Thymus (tissue), 11 donors: ENCODE results near the gene COX4I1. TPM values are rescaled to one million over a fixed set of nuclear protein-coding genes. Genes with fewer than 3 reads are reported as not detected.

Experiments used
- DNase-seq, 9 donors: peaks; one replicate each; pipeline ENCODE4 v3.0.0-alpha.2; 2013; ENCODE audit warnings: low spot score in 9 of 9, low read depth in 6 of 9, missing footprints in 1 of 9
- H3K27ac ChIP-seq, 2 donors: one replicate each; pipeline ENCODE4 v1.5.1; 2013; ENCODE audit warnings: control low read depth in 1 of 2, low read depth in 1 of 2, low read length in 1 of 2, mild to moderate bottlenecking in 1 of 2, moderate library complexity in 1 of 2
- H3K27me3 ChIP-seq, 2 donors: one replicate each; pipeline ENCODE4 v1.5.1; 2013; ENCODE audit warnings: low read length in 1 of 2; ENCODE audit not compliant: control insufficient read depth in 2 of 2, insufficient read depth in 1 of 2
- H3K36me3 ChIP-seq, 2 donors: one replicate each; pipeline ENCODE4 v1.5.1; 2013; ENCODE audit warnings: low read length in 1 of 2, mild to moderate bottlenecking in 1 of 2, moderate library complexity in 1 of 2; ENCODE audit not compliant: control insufficient read depth in 2 of 2, insufficient read depth in 2 of 2
- H3K4me1 ChIP-seq, 2 donors: one replicate each; pipeline ENCODE4 v1.5.1; 2013; ENCODE audit warnings: low read length in 2 of 2; ENCODE audit not compliant: control insufficient read depth in 2 of 2, insufficient read depth in 2 of 2
- H3K4me3 ChIP-seq, 2 donors: one replicate each; pipeline ENCODE4 v1.5.1; 2013; ENCODE audit warnings: low read length in 2 of 2, control low read depth in 1 of 2, mild to moderate bottlenecking in 1 of 2
- H3K9me3 ChIP-seq, 2 donors: one replicate each; pipeline ENCODE4 v1.5.1; 2013; ENCODE audit warnings: low read length in 1 of 2, mild to moderate bottlenecking in 1 of 2; ENCODE audit not compliant: control insufficient read depth in 2 of 2, insufficient read depth in 1 of 2
- WGBS: extraction: QIAGEN DNeasy Blood & Tissue Kit; methylation state at CpG from one replicate; pipeline ENCODE4 v1.1.7; 2013; 5-methylcytosine and 5-hydroxymethylcytosine counted together
- polyA plus RNA-seq: library from polyadenylated mRNA; stranded (reverse); fragments of 200-250 nt; gene quantifications from one replicate; pipeline ENCODE4 v1.2.3, GENCODE V29; 2013
- total RNA-seq: library from RNA; stranded (reverse); fragments of 120-200 nt; gene quantifications from one replicate; pipeline ENCODE4 v1.2.4, GENCODE V29; 2013
- donor health status: healthy.

Gene COX4I1
- total and polyA plus RNA-seq, 2 donors = 565 to 890 TPM

DNA sequence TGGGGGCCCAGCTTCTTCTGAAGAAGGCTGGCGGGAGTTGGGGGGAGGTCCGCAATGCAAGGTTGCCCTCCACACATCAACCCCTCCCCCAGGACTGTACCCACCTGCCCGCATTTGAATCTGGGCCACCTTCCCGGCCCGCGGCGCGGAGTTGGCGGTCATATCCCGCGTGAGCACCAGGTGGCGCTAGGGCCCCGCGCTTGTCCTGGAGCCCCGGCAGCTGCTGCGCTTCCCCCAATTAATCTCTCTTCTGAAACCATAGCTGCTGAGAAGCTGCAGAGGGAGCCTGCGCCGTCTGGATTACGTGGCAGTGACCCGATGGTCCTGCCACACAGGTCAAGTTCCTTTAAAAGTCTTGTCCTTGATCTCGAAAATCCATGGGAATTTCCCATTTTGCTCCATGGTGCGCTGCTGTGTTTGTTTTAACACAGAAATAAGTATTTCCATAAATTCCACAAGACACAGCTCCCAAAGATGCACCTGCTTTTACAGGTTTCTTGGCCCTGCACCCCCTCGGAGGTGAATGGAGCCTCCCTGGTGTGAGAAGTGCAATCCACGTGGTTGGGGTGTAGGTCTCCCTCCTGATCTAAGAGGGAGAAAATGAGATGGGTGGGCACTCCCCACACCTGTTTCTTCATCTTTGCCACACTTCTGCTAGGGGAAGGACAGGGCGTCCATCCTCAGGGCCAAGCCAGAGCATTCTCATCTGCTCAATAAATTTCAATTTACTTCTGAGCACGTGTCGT lies 22.1 kb downstream of the COX4I1 start:
- WGBS = 18% methylated on average over 27 of the region's 27 CpGs
- H3K27ac ChIP-seq = no peak overlapping the region
- no peaks in the 10 kb centered on the region for H3K36me3 ChIP-seq
- peaks cover 9 to 24% of the 10 kb centered on the region in 2 donors for H3K27me3 ChIP-seq
- peak in 8 of 9 donors; percentile 42 to 78 (median 62) for DNase-seq
- no peak overlapping the region for H3K4me3 ChIP-seq
- H3K4me1 ChIP-seq = peaks cover 0 to 8% of the 10 kb centered on the region in 2 donors
- H3K9me3 ChIP-seq = peaks cover 0 to 2% of the 10 kb centered on the region in 2 donors

DNA sequence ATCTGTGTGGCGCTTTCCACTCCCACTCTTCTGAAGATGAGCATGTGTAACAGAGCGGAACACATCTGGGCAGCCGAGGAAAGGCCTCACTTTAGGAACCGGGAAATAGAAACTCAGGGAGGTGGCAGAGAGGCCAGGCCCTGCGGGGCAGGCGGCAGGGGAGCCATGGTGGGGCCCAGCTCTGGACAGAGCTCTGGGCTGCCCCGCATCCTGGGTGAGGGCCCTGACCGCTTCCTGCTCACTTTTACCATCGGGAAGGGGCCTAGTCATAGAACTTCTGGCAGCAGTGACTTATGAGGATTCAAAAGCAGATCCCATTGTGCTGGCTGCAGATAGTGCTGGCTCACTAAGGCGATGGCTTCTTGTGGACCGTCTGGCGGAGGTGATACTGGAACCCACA lies 22.6 kb downstream of the COX4I1 start:
- DNase-seq = no peak

DNA sequence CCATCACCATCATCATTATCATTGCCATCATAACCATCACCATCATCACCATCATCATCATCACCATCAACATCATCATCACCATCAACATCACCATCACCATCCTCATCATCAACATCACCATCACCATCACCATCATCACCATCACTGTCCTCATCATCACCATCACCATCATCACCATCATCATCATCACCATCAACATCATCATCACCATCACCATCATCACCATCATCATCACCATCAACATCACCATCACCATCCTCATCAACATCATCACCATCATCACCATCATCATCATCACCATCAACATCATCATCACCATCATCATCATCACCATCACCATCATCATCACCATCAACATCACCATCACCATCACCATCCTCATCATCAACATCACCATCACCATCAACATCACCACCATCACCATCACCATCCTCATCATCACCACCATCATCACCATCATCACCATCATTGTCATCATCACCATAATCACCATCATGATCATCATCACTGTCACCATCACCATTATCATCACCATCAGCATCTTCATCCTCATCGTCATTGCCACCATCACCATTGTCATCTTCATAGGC lies 23.9 kb downstream of the COX4I1 start:
- DNase-seq = no peak
- WGBS = 98% methylated on average over 1 of the region's 1 CpG
- no peak overlapping the region for H3K4me3 ChIP-seq
- H3K27ac ChIP-seq = no peak overlapping the region
- H3K36me3 ChIP-seq = no peaks in the 10 kb centered on the region
- H3K9me3 ChIP-seq = peaks cover 0 to 2% of the 10 kb centered on the region in 2 donors
- peaks cover 9 to 29% of the 10 kb centered on the region in 2 donors for H3K27me3 ChIP-seq
- H3K4me1 ChIP-seq = peaks cover 0 to 8% of the 10 kb centered on the region in 2 donors

More for the DNA sequence above, 22.6 kb downstream of the COX4I1 start:
- Histone ChIP-seq H3K4me3 (no peak overlapping the region), H3K36me3 (no peaks in the 10 kb centered on the region), H3K9me3 (peaks cover 0 to 2% of the 10 kb centered on the region in 2 donors), H3K4me1 (peaks cover 0 to 8% of the 10 kb centered on the region in 2 donors), H3K27me3 (peaks cover 9 to 26% of the 10 kb centered on the region in 2 donors), H3K27ac (no peak overlapping the region)
- WGBS = 96% methylated on average over 12 of the region's 12 CpGs

DNA sequence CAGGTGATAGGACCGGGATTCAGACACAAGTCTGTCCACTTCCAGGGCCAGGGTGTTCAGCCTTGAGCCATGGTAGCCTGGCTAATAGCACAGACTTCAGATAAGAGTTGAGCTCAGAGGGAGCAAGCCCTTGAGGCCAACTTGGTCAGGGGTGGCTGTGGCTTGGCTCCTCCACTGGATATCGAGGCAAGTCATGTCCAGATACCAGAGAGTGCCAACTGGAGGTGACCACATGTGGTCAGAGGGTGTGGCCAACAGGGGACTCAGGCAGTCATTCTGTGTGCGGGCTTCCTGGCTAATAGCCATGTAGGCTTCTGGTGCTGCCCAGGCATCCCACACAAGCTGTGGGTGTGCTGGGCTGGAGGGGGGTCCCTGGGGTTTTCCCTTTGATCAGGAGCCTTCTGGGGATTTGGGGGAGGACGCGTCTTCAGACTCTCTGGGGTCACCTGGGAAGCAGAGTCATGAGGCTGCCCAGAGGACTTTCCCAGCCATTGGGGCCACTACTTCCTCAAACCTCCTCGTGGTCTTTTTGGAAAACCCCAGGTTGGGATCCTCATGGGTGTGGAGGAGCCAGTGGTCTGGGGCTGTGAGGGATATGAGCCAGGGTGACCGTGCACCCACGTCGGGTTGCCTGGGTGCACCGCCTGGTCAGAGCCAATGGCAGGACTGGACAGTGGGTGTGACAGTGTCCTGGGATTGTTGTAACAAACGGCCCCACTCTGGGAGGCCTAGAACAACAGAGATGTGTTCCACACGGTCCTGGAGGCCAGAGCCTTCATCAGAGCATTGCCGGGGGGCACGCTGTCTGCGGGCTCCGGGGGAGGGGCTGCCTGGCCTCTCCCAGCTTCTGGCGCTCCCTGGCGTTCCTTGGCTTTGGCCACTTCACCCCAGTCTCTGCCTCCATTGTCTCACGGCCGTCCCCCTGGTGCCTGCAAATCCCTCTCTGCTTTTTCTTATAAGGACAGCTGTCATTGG lies 25.0 kb downstream of the COX4I1 start:
- WGBS = 92% methylated on average over 20 of the region's 20 CpGs
- DNase-seq = no peak
- peaks cover 9 to 34% of the 10 kb centered on the region in 2 donors for H3K27me3 ChIP-seq
- H3K9me3 ChIP-seq = peaks cover 2 to 7% of the 10 kb centered on the region in 2 donors
- no peaks in the 10 kb centered on the region for H3K36me3 ChIP-seq
- no peak overlapping the region for H3K27ac ChIP-seq
- H3K4me3 ChIP-seq = no peak overlapping the region
- H3K4me1 ChIP-seq = peaks cover 0 to 8% of the 10 kb centered on the region in 2 donors

DNA sequence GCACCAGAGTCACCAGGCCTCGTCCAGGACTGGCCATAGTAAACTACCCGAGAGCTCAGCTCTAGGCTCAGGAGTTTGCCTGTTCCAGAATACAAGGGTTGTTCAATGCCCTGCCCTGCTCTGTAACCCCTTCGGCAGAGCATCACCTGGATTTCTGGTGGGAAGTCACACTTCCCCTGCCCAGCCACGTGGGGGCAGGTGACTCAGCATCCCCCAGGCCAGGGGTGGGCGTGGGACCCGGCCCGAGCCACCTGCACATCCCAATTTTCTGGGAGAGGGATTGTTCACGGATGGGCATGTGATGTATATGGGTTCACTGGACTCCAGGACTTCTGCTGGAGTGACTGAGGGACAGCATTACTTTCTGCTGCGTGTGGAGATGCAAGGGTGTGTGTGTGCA lies 25.8 kb downstream of the COX4I1 start:
- no peak overlapping the region for H3K4me3 ChIP-seq
- DNase-seq = no peak
- no peak overlapping the region for H3K27ac ChIP-seq
- H3K36me3 ChIP-seq = no peaks in the 10 kb centered on the region
- H3K4me1 ChIP-seq = peaks cover 0 to 11% of the 10 kb centered on the region in 2 donors
- peaks cover 2 to 7% of the 10 kb centered on the region in 2 donors for H3K9me3 ChIP-seq
- WGBS = 77% methylated on average over 9 of the region's 9 CpGs
- H3K27me3 ChIP-seq = peaks cover 5 to 35% of the 10 kb centered on the region in 2 donors

DNA sequence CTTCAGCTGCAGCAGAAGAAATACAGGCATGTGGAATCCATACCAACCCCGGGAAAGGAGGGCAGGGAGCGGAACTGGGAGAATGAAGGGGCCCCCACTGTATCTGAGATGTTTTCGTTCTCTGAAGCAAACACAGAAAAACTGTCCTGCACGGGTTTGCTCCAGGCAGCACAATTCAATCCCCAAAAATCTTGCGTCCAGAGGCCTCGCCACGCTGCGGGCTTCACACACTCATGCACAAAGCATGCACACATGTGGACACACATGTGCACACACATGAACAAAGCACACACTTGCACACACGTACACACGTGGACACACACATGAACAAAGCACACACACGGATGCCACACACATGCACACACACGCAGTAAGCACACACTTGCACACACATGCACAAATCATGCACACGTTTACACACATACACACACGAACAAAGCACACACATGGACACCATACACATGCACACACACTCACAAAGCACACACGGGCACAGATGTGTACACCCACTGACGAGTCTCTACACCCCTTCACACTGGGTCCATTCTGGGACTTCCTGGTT lies 27.3 kb downstream of the COX4I1 start:
- Histone ChIP-seq H3K36me3 (no peaks in the 10 kb centered on the region), H3K4me3 (no peak overlapping the region), H3K4me1 (peaks cover 0 to 7% of the 10 kb centered on the region in 2 donors), H3K27me3 (peaks cover 2 to 31% of the 10 kb centered on the region in 2 donors), H3K27ac (no peak overlapping the region), H3K9me3 (peaks cover 2 to 7% of the 10 kb centered on the region in 2 donors)
- WGBS = 97% methylated on average over 16 of the region's 16 CpGs
- DNase-seq = no peak

DNA sequence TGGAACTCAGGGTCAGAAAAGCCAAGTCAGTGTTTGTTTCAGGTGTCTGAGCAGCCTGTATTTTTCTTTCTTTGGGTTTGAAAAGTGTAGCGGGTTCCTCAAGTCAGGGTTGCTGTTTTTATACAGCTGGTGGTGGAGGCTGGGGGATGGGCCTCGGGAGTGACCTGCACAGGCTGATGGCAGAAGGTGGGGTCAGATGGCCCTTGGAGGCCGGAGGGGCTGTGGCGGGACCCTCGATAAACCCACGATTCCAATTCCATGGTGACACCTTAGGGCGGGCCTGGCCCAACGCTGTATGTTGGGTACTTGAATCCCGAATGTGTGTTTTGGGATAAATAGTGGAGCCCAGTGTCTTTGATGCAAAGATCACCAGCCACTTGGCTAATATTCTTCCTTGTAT lies 28.7 kb downstream of the COX4I1 start:
- H3K36me3 ChIP-seq = no peaks in the 10 kb centered on the region
- peaks cover 0 to 4% of the 10 kb centered on the region in 2 donors for H3K4me1 ChIP-seq
- WGBS = 97% methylated on average over 9 of the region's 9 CpGs
- DNase-seq = no peak
- peaks cover 2 to 34% of the 10 kb centered on the region in 2 donors for H3K27me3 ChIP-seq
- H3K9me3 ChIP-seq = peaks cover 2 to 12% of the 10 kb centered on the region in 2 donors
- H3K4me3 ChIP-seq = no peak overlapping the region
- no peak overlapping the region for H3K27ac ChIP-seq

DNA sequence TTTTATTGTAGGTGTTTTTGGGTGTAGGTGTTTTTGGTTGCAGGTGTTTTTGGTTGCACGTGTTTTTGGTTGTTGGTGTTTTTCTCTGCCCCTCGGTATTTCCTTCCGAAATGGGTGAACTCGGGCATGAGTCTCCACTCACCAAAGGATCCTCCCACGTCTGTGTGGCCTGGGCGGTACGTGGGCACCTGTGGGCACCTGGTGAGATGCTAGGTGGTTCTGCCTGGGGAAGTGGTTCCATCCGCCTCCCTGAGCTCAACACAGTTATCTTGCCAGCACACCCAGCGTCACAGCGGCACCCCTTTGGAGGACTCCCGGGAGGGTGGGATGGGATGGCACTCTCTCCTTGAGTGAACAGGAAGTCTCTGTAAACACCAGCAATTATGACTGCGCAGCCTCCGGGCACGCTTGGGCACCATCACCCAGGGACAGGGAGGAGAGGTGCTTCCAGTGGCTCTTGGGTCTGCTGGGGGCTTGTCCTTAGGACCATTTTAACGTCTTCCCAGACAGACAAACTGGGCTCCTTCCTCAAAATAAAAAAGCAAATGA lies 29.8 kb downstream of the COX4I1 start:
- Histone ChIP-seq H3K27ac (no peak overlapping the region), H3K4me1 (peaks cover 0 to 4% of the 10 kb centered on the region in 2 donors), H3K36me3 (no peaks in the 10 kb centered on the region), H3K4me3 (no peak overlapping the region), H3K27me3 (peaks cover 2 to 34% of the 10 kb centered on the region in 2 donors), H3K9me3 (peaks cover 2 to 11% of the 10 kb centered on the region in 2 donors)
- DNase-seq = no peak
- WGBS = 14% methylated on average over 15 of the region's 15 CpGs
